Measurements from ENCODE around the gene COTL1. TPM values are rescaled to one million over a fixed set of nuclear protein-coding genes. Genes with fewer than 3 reads are reported as not detected.
A peak's percentile ranks its signal among the peaks of the same experiment; 100 is the strongest.

Gene COTL1
- total and polyA plus RNA-seq, 9 of the 15 experiments (the other 6 are each of a cell fraction or from before 2014, with no cell fraction given): 27.7 to 185 (median 72.5) TPM

GRCh38 chr16:84530590-84530989 lies 87.3 kb downstream of the COTL1 start (continued):
- TF ChIP-seq SFPQ (IDR thresholded peaks at IDR 0.05; ENCODE audit: low read depth, low read length): no peak
- TF ChIP-seq LCOR (CRISPR knock-in tag; IDR thresholded peaks at IDR 0.05): no peak
- no peak for TF ChIP-seq BRD4 (IDR thresholded peaks at IDR 0.05)
- TF ChIP-seq ATF3 (IDR thresholded peaks at IDR 0.05): no peak
- no peak for TF ChIP-seq ATF3 (CRISPR knock-in tag; conservative IDR thresholded peaks at IDR 0.05)

- H3K4me2 ChIP-seq (ENCODE audit: insufficient read depth, low read length): no peak overlapping the region
- in situ Hi-C loops (cut with MboI) (no loop called here), intact Hi-C loops (cut with micrococcal nuclease) (no loop called here)
- peaks cover 0 to 3% of the 10 kb centered on the region in 2 experiments; a peak in 2 of 5 replicates for H3K27me3 ChIP-seq (ENCODE audit: control insufficient read depth in 2 of 2, insufficient read depth in 2 of 2, low read length in 2 of 2)
- no peak overlapping the region for H3K27ac ChIP-seq (ENCODE audit: extremely low read depth, low read depth, low read length)
- H3K4me1 ChIP-seq (replicated peaks in 1 of 2; ENCODE audit: control insufficient read depth in 2 of 2, insufficient read depth in 2 of 2, low read length in 2 of 2): peaks cover 16 to 17% of the 10 kb centered on the region in 2 experiments; a peak in 4 of 5 replicates
- H3K4me3 ChIP-seq: no peak overlapping the region
- ChIA-PET CTCF (ENCODE audit: low intra/inter-chr PET ratio) (no interaction called here), POLR2A (interaction anchor here (1.2 to 2.5 kb wide), 3 partner anchors 10 to 87 kb away, joined by 6 to 8 read pairs (median 8); no protein-coding TSS in a partner anchor)
- DNase-seq (ENCODE audit: extremely low read depth in 1 of 4, low spot score in 3 of 4): no peak
- 42% methylated on average over 3 of the region's 3 CpGs for WGBS (ENCODE audit: insufficient coverage, low coverage, missing lambda C conversion rate)
- no peaks in the 10 kb centered on the region for H4K20me1 ChIP-seq (replicated peaks; ENCODE audit: control insufficient read depth, insufficient read depth, low read length)
- TF ChIP-seq ELK1 (CRISPR knock-in tag; IDR thresholded peaks at IDR 0.05) (no peak), LEF1 (IDR thresholded peaks at IDR 0.05) (no peak), TCF7 (IDR thresholded peaks at IDR 0.05; ENCODE audit: borderline replicate concordance) (no peak), TFAP4 (CRISPR knock-in tag; IDR thresholded peaks at IDR 0.05; ENCODE audit: borderline replicate concordance) (no peak), FOXK1 (CRISPR knock-in tag; IDR thresholded peaks at IDR 0.05; ENCODE audit: borderline replicate concordance) (no peak), RBM25 (IDR thresholded peaks at IDR 0.05; ENCODE audit: low read depth, low read length, severe bottlenecking) (peak; percentile 69)
- no peaks in the 10 kb centered on the region for H3K79me2 ChIP-seq (ENCODE audit: control insufficient read depth, insufficient read depth, low read length)
- BruUV-seq (replicated peaks): no TSS peak
- no peaks in the 10 kb centered on the region for H3K9me3 ChIP-seq (replicated peaks; ENCODE audit: control insufficient read depth, insufficient read depth, low read depth, low read length)
- no peak overlapping the region for H2AFZ ChIP-seq (ENCODE audit: low read depth, low read length)
- no peak overlapping the region for H3K9ac ChIP-seq (ENCODE audit: insufficient read depth in 1 of 2, low read depth in 2 of 2, low read length in 2 of 2)
- no peaks in the 10 kb centered on the region for H3K36me3 ChIP-seq (ENCODE audit: control insufficient read depth, insufficient read depth, low read length)
- no peak for ATAC-seq
- H3K9me1 ChIP-seq (ENCODE audit: control insufficient read depth, insufficient read depth, low read length): no peaks in the 10 kb centered on the region
- no peak for FAIRE-seq
Measured at GRCh38 chr16:84529607-84530006, 88.3 kb downstream of the COTL1 start.

Data from K562 (cell line).